ENCODE results near the gene CCDC158. TPM values are rescaled to one million over a fixed set of nuclear protein-coding genes. Genes with fewer than 3 reads are reported as not detected.

Gene CCDC158
- total and polyA plus RNA-seq, 2 experiments from 2014 or later, result 0.21 to 0.27 TPM

GRCh38 chr4:76384052-76384451, 36.9 kb downstream of the CCDC158 start (continued):
- no peak for TF ChIP-seq ETS1 (IDR thresholded peaks at IDR 0.05)
- no peak for TF ChIP-seq EZH2 (IDR thresholded peaks at IDR 0.05; ENCODE audit: low read depth, unreplicated experiment)

DNA sequence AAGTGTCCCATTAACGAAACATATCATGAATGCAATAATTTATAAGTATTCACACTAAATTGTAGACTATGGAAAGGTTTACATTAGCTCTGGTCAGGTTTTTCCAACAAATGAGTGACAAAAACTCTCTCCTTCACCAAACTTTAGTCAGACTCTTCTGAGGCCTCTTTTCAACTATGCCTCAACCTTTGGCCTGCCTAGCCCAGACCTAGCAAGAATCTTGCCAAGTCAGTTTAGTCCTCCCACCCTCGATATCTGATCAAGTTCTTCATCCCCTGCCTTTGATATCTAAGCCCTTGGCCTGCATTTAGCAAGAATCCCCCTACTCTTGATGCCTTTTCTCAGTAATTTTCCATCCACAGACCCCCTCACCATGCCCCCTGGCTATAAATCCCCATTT, 37.9 kb downstream of the CCDC158 start:
- Mint-ChIP-seq H3K4me1 (peaks cover 50% of the 10 kb centered on the region), H3K27ac (peak overlapping the region; percentile 87), H3K27me3 (ENCODE audit: insufficient read depth, low read depth, poor library complexity) (peaks cover 10% of the 10 kb centered on the region), H3K36me3 (ENCODE audit: low read depth) (peaks cover 23% of the 10 kb centered on the region), H3K4me3 (no peak overlapping the region), H3K9me3 (peaks cover 22% of the 10 kb centered on the region)
- Histone ChIP-seq H3K9me2 (ENCODE audit: insufficient read depth) (peaks cover 5% of the 10 kb centered on the region; the same call in 1 of the 2 replicates), H3K27me3 (ENCODE audit: insufficient read depth) (no peaks in the 10 kb centered on the region), H3K79me2 (replicated peaks; ENCODE audit: insufficient read depth) (no peaks in the 10 kb centered on the region), H3K36me3 (ENCODE audit: insufficient read depth) (no peaks in the 10 kb centered on the region), H3K27ac (ENCODE audit: low read depth) (peak overlapping the region; percentile 45; the same call in 1 of the 2 replicates), H2AFZ (peak overlapping the region; percentile 66), H3K4me3 (no peak overlapping the region), H3K4me2 (peak overlapping the region; percentile 44; the same call in 1 of the 2 replicates), H3K4me1 (ENCODE audit: insufficient read depth) (peaks cover 35% of the 10 kb centered on the region), H4K20me1 (replicated peaks; ENCODE audit: insufficient read depth) (no peaks in the 10 kb centered on the region), H3F3A (replicated peaks; ENCODE audit: low read depth) (no peaks in the 10 kb centered on the region)
- TF ChIP-seq STAT1 (IDR thresholded peaks at IDR 0.05; ENCODE audit: unreplicated experiment), result no peak
- TF ChIP-seq, protein P1, sequence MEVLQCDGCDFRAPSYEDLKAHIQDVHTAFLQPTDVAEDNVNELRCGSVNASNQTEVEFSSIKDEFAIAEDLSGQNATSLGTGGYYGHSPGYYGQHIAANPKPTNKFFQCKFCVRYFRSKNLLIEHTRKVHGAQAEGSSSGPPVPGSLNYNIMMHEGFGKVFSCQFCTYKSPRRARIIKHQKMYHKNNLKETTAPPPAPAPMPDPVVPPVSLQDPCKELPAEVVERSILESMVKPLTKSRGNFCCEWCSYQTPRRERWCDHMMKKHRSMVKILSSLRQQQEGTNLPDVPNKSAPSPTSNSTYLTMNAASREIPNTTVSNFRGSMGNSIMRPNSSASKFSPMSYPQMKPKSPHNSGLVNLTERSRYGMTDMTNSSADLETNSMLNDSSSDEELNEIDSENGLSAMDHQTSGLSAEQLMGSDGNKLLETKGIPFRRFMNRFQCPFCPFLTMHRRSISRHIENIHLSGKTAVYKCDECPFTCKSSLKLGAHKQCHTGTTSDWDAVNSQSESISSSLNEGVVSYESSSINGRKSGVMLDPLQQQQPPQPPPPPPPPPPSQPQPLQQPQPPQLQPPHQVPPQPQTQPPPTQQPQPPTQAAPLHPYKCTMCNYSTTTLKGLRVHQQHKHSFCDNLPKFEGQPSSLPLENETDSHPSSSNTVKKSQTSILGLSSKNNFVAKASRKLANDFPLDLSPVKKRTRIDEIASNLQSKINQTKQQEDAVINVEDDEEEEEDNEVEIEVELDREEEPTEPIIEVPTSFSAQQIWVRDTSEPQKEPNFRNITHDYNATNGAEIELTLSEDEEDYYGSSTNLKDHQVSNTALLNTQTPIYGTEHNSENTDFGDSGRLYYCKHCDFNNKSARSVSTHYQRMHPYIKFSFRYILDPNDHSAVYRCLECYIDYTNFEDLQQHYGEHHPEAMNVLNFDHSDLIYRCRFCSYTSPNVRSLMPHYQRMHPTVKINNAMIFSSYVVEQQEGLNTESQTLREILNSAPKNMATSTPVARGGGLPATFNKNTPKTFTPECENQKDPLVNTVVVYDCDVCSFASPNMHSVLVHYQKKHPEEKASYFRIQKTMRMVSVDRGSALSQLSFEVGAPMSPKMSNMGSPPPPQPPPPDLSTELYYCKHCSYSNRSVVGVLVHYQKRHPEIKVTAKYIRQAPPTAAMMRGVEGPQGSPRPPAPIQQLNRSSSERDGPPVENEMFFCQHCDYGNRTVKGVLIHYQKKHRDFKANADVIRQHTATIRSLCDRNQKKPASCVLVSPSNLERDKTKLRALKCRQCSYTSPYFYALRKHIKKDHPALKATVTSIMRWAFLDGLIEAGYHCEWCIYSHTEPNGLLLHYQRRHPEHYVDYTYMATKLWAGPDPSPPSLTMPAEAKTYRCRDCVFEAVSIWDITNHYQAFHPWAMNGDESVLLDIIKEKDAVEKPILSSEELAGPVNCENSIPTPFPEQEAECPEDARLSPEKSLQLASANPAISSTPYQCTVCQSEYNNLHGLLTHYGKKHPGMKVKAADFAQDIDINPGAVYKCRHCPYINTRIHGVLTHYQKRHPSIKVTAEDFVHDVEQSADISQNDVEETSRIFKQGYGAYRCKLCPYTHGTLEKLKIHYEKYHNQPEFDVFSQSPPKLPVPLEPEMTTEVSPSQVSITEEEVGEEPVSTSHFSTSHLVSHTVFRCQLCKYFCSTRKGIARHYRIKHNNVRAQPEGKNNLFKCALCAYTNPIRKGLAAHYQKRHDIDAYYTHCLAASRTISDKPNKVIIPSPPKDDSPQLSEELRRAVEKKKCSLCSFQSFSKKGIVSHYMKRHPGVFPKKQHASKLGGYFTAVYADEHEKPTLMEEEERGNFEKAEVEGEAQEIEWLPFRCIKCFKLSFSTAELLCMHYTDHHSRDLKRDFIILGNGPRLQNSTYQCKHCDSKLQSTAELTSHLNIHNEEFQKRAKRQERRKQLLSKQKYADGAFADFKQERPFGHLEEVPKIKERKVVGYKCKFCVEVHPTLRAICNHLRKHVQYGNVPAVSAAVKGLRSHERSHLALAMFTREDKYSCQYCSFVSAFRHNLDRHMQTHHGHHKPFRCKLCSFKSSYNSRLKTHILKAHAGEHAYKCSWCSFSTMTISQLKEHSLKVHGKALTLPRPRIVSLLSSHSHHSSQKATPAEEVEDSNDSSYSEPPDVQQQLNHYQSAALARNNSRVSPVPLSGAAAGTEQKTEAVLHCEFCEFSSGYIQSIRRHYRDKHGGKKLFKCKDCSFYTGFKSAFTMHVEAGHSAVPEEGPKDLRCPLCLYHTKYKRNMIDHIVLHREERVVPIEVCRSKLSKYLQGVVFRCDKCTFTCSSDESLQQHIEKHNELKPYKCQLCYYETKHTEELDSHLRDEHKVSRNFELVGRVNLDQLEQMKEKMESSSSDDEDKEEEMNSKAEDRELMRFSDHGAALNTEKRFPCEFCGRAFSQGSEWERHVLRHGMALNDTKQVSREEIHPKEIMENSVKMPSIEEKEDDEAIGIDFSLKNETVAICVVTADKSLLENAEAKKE (CRISPR knock-in tag; IDR thresholded peaks at IDR 0.05), result no peak
- DNase-seq (ENCODE audit: low spot score) (no peak), ATAC-seq (no peak)
